Hematopoietic multipotent progenitor cell treated with erythropoietin and hydrocortisone succinate and interleukin-3 and kit ligand, for 4 days (in vitro differentiated cells): ENCODE data around the gene WDCP.
"Not testable (repeated sequence)": the region's sequence is repeated elsewhere in the genome, so short reads cannot be mapped to it uniquely, and the experiment has no call there.

ENCODE experiments used
- DNase-seq: peaks from one replicate; pipeline ENCODE4 v3.0.0-alpha.2; 2015

Gene WDCP, protein sequence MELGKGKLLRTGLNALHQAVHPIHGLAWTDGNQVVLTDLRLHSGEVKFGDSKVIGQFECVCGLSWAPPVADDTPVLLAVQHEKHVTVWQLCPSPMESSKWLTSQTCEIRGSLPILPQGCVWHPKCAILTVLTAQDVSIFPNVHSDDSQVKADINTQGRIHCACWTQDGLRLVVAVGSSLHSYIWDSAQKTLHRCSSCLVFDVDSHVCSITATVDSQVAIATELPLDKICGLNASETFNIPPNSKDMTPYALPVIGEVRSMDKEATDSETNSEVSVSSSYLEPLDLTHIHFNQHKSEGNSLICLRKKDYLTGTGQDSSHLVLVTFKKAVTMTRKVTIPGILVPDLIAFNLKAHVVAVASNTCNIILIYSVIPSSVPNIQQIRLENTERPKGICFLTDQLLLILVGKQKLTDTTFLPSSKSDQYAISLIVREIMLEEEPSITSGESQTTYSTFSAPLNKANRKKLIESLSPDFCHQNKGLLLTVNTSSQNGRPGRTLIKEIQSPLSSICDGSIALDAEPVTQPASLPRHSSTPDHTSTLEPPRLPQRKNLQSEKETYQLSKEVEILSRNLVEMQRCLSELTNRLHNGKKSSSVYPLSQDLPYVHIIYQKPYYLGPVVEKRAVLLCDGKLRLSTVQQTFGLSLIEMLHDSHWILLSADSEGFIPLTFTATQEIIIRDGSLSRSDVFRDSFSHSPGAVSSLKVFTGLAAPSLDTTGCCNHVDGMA

DNA sequence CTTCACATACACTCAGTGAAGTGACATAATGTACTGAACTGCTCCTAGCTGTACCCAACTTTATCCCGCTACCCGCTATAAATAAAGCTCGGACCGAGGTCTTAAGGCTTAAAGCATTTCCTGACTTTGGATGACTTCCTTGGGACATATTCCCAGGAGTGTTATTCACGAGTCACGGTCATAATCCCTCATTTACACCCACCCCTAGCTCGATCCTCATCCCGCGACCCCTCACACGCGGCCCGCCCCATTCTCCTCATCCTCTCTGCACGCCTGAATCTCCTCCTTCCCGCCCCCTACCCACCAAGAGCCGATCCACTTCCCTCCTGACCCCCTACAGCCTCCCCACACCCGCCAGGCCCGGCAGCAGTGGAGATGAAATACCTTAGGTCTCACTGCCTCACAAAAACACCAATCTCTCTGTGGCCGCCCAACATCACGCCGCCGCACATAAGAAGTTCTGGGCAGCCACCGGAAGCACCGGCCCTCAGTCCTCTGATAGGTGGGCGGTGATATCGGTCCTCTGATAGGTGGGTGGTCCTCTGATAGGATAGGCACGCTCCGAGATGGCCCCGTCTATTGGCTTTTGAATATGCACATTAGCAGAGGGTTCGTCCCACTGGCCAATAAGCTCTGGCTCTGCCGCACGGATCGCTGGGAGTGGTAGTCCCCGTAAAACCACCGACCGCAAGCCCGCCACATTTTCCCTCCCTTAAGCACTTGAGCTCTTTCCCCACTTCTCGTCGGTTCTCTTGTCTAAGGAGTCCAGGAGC lies at the start of gene WDCP:
TSS of gene WDCP (minus strand) at position 462 of the 773 bp plus-strand sequence. CDS start 7,897 bp downstream, outside the sequence.
- peak; percentile 100 for DNase-seq

DNA sequence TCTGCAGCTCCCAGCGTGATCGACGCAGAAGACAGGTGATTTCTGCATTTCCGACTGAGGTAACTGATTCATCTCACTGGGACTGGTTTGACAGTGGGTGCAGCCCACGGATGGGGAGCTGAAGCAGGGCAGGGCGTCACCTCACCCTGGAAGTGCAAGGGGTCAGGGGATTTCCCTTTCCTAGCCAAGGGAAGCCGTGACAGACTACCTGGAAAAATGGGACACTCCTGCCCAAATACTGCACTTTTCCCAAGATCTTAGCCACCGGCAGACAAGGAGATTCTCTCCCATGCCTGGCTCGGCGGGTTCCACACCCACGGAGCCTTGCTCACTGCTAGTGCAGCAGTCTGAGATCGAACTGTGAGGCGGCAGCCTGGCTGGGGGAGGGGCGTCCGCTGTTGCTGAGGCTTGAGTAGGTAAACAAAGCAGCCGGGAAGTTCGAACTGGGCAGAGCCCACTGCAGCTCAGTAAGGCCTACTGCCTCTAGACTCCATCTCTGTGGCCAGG lies 48.0 kb upstream of the WDCP start:
- DNase-seq, result not testable (repeated sequence)

DNA sequence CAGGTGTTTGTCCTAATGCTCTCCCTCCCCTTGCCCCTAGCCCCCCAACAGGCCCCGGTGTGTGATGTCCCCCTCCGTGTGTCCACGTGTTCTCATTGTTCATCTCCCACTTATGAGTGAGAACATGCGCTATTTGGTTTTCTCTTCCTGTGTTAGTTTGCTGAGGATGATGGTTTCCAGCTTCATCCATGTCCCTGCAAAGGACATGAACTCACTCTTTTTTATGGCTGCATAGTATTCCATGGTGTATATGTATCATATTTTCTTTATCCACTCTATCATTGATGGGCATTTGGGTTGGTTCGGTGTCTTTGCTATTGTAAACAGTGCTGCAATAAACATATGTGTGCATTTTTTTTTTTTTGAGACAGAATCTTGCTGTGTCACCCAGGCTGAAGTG lies 46.1 kb upstream of the WDCP start:
- DNase-seq, result not testable (repeated sequence)

DNA sequence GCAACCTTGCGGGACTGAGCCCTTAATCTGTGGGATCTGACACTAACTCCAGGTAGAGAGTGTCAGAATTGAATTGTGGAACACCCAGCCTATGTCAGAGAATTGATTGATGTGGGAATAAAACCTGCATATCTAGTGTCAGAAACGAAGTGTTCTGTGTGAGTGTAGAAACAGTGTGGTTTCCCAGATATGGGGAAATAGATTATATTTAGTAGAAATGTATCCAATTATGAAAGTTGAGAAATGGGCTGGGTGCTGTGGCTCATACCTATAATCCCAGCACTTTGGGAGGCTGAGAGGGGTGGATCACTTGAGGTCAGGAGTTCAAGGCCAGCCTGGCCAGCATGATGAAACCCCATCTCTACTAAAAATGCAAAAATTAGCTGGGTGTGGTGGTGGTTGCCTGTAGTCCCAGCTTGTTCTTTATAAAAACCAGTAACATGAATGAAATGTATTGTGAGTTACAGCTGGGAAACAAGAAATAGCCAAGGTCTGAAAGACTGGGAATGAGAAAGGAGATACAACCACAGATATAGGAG lies 41.7 kb upstream of the WDCP start:
- DNase-seq, result no peak

DNA sequence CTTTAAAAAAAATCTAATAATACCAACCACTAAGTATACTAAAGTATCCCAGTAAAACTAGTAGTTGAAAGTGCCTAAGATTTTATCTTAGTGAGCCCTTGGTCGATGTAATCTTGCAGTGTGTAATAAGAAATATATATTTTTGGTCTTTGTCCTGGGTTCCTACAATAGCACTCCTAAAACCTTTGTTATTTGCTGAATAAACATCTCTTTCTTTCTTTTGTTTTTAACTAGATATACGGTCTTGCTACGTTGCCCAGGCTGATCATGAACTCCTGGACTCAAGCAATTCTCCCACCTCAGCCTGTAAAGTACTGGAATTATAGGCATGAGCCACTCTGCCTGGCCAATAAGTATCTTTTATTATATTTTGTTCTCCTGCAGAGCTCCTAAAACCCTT lies 39.8 kb upstream of the WDCP start:
- DNase-seq, result no peak

DNA sequence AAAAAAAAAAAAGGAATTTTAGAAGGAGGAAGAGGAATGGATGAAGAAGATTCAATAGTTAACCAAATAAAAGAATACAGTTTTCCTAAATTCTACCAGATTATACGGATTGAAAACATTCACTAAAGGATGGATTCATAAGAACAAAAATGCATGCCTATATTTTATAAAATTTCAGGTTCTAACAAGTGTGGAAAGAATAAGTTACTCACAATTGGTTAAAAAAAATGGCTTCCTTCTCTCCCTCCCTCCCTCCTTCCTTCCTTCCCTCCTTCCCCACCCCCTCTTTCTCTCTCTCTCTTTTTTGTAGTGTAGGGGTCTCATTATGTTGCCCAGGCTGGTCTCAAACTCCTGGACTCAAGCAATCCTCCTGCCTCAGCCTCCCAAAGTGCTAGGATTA lies 39.0 kb upstream of the WDCP start:
- no peak for DNase-seq

DNA sequence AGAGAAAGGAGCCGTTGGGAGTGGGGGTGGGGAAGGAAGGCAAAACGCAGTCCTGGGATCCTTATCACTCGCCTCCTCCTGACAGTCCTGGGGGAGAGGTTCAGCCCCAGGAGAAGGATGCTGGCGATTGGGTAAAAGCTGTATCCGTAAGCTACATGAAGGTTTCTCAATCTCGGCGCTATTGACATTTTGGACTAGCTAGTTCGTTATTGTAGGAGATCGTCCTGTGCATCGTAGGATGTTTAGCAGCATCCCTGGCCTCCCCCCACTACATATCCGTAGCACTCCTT lies 38.0 kb upstream of the WDCP start:
- DNase-seq, result peak; percentile 69

DNA sequence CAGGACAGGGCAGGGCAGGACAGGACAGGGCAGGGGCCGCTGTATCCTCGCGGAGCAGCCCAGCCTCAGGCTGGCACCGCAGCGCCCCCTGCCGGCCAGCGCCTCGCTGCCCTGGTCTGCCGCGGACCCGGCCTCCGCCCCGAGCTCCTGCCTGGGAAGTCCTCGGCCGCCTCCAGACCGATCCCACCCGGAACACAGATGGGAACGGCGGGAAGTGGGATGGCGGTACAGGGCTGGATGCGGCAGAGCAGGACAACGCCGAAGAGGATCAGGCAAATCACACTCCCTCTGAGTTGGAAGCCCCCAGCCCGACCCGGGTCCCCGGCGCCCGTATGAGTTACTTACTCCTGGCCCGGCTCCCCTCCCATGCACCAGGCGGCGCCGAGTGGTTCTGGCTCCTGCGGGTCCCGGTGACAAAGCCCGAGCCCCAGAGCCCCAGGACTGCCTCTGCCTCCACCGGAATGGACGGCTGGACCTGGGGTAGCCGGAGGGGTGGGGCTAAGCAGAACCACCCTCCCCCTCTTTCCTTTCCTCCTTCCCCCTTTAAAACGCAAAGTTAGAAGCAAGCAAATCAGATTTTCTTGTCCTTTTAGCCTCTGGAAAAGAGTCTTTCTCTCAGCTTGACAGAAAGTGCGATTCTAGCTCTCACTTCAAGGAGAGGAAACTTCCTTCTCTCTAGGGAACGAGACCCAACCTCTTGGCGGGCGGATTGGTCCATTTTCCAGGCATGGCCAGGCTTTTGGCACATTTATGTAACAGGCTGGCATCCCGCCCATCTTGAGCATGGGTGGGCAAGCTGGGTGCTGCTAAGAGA lies 37.4 kb upstream of the WDCP start, which contains the start of gene TP53I3:
TSS of gene TP53I3 (minus strand) at position 449 of the 814 bp plus-strand sequence. CDS start 508 bp downstream, outside the sequence.
- peak; percentile 93 for DNase-seq

DNA sequence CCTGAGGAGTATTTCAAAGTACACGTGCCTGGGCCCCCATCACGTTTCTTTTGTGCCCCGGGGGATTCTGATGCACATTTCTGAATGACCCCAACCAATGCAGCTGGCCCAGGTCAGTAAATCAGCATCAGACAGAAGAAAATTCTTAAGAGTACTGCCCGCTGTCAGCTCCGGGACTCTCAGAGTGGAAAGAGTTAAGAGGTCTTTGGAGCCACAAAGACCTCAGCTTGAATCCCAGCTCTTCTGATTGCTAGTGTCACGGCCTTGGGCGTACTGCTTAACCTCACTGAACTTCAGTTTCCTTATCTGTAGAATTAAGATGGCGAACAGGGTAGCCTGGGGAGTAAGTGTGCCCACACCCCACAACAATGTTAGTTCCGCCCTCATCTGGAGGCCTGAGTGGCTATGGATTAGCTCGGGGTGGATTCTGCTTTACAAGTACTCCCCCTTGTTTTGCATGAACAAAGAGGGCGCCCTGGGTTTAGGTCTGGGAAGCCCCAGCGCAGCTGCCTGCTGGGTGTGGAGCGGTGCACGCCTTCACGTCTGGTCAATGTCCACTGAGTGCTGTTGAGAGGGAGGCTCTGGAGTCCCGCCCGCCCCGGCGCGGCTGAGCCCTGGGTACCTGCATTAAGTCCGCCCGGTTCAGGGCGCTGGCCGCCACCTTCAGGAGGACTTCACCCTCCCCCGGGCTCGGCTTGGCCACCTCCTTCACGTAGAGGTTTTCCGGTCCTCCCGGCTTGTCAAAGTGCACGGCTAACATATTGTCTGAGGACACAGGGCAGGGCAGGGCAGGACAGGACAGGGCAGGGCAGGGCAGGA lies 36.6 kb upstream of the WDCP start:
- peak; percentile 98 for DNase-seq

DNA sequence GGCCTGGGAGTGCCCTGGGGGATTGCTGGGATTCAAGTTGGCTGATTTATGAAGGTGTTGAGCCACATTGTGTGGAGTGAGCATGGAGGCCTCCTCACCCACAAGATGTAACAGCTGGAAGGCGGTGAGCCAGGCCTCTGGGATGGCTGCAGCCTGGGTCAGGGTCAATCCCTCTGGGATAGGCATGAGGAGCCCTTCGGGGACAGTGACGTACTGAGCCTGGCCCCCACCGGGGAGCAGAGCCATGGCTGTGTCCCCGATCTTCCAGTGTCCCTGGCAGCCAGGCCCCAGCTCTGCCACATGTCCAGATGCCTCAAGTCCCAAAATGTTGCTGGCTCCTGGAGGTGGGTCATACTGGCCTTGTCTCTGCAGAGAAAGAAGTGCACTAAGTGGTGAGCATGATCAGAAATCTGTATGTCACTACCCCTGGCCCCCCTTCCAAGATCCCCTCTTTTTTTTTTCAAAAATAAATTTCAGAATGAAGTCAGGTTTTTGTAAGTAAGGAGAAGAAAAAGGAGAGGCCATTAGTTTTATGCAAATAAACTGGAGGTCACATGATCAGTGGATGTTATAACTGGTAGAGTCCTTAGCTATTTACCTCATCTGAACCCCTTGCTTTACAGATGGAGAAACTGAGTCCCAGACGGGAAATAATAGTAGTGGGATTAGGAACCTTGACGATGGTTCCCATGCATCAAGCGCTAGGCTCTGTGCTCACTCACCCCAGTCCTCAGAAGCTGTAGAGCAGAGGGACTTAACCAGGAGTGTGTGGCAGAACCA lies 35.8 kb upstream of the WDCP start:
- no peak for DNase-seq

DNA sequence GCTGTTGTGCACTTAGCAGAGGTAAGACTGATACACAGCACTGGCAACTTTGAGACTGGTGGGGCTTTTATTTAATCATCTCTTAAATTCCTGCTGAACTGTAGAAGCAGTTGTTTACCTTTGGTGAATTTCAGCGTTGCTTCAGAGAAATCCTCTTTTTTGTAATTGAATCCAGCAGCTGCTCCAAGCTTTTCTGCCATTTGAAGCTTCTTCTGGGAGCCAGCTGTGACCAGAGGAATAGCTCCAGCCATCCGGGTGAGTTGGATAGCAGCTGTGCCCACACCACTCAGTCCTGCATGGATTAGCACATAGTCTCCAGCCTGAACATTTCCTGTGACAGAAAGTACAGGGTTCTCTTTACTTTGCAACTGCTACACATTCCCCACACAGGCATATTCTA lies 33.5 kb upstream of the WDCP start:
- no peak for DNase-seq

DNA sequence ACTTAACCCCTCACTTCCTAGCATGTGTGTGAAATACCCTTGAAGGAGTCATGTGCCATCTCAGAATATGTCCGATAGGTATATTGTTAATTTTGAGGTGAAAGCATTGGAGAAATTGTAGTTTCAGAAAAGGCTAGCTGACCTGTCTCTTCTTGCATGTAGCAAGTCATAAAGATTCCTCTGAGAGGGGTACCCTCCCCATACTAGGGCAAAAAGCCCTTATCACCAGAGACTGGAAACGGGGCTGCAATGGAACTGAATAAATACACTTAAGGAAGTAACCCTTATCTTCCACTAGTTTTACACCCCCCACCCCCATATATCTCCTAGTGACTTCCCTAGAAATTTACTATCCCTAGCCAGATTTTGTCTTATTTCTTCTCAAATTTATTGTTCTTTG lies 30.7 kb upstream of the WDCP start:
- peak; percentile 42 for DNase-seq

DNA sequence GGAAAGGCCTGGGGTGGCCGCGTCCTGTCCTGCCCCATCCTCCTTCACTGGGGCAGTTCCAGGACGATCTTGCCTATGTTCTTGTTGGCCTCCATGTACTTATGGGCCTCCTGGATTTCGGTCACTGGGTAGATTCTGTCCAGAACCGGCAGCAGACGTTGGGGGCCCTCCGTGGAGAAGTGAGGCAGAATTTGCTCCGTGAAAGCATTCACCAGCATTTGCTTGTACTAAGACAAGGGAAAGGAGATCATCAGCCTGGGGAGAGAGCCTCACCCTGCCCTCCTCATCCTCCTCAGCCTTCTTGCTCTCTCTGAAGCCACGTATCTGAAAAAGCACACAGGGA lies 30.3 kb upstream of the WDCP start:
- DNase-seq, result no peak

DNA sequence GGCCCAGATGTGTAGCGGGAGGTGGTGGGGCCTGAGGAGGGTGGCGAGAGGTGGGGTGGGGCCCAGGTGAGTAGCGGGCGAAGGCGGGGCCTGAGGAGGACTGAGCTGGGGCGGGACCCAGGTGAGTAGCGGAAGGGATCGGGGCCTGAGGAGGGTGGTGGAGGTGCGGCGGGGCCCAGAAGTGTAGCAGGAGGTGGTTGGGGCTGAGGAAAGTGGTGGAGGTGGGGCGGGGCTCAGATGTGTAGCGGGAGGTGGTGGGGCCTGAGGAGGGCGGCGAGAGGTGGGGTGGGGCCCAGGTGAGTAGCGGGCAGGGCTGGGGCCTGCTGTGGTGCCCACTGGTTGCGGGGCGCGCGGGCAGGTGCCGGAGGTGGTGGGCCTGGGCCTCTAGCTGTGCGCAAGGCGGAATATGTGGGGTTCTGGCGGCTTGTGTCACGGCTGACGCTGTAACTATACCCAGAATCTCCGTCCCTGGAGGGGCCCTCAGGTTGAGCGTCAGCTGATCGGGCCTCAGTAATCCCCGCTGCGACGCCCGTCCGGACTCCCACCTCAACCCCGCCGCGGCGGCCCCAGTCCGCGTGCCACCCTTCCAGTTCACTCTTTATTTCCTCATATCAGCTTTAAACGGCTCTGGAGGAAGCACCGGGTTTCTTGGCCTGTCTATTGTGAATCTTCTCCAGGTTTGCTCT lies 29.8 kb upstream of the WDCP start:
- peak; percentile 72 for DNase-seq

DNA sequence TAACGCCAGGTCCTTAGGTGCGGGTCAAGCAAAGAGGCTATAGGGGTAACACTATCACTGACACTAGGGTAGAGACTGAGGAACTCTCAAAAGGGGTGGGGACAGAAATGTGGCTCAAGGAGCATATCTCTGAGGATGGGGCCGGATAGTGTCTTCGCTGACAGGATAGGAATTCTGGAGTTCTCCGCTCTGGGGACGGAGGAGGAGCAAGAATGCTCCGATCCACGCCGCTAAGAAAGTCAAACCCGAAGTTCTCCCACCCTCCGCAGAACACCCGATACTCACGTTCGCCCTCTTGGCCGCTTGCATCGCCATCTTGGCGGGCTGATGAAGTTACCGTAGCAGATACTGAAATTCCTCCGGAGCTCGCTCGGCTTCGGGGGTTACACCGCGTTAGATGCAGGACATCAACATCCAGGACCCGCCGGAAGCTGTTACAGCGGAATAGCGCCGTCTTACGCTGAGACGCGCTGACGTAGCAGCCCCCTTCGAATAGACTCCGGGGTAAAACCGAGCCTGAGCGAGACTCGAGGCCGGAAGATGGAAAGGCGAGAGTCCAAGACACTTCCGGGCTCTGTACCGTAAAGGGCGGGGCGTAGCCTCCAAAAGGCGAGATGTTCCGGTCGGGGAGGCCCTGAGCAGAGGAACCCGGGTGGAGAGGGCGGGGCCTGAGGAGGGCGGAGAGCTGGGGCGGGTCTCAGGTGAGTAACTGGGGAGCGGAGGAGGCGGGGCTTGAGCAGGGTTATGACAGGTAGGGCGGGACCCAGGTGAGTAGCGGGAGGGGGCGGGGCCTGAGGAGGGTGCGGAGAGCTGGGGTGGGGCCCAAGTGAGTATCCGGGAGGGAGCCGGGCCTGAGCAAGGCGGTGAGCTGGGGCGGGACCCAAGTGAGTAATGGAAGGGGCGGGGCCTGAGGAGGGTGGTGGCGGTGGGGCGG lies 29.0 kb upstream of the WDCP start, which contains the start of gene SF3B6:
TSS of gene SF3B6 (minus strand) at position 412 of the 934 bp plus-strand sequence. CDS start at position 315, 97 bp downstream.
- peak; percentile 100 for DNase-seq

DNA sequence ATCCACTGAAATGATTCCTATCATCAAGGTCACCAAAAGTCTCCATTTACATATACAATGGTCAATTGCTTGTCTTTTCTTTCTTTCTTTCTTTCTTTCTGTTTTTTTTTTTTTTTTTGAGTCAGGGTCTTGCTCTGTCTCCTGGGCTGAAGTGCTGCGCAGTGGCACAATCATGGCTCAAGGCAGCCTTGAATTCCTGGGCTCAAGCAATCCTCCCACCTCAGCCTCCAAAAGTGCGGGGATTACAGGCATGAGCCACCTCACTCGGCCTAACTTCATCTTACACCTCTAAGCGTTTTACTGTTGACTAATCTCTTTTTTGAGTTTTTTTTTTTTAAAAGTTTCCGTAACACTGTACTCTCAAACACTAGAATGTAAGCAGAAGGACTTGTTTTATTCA lies 28.1 kb upstream of the WDCP start:
- DNase-seq, result no peak

DNA sequence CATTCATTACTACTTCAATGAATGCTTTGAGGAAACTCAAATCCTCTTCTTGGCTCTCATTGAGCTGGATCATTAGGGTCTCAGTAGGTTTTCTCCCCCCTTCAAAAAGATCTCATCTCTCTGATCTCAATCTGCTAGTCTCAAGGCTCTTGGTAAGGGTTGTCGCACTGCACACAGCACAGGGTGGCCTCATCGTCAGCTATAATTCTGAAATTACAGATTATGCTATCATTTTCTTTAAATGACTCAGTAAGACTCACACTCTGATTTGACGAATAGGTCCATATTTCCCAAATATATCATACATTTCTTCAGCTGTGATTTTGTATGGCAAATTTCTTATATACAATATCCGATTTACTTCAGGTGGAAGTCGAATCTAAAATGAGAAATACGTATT lies 26.6 kb upstream of the WDCP start:
- no peak for DNase-seq

DNA sequence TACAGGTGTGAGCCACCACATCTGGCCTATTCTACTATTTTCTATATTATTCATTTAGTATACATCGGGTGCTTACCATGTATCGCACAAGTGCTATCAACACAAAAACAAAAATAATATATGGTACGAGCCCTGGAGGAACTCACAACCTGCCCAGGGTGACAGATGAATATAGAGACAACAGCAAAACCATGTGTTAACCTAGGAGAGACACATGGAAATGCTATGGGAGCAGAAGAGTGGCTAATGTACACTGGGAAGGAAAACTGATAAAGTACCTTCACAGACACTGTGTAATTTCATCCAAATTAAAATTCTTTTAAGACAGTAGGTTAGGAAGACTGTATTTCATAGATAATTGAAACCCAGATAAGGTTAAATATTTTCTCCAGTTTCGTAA lies 25.1 kb upstream of the WDCP start:
- DNase-seq, result no peak

DNA sequence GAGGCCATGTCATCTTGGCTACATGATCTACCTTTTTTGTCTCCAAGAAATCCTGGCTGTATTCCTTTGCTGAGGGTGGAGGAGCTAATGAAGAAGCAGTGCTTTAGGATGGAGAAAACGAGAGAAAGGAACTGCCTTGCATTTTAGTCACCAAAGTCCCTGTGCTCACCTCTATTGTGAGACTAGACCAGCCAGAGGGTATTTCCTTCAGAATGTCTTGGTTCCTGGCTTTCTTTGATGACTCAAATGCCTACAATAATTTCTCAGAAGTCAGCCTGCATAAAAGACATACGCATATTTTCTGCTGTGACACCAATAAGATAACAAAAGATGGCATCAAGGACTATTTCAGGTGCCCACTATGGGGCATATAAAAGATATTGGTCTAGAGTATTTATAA lies 18.1 kb upstream of the WDCP start:
- no peak for DNase-seq
